ENCODE data around the gene SLC8A3. TPM values are rescaled to one million over a fixed set of nuclear protein-coding genes. Genes with fewer than 3 reads are reported as not detected.

SLC8A3 gene
- total RNA-seq, 1 donor from 2014 or later = 0.05 TPM

DNA sequence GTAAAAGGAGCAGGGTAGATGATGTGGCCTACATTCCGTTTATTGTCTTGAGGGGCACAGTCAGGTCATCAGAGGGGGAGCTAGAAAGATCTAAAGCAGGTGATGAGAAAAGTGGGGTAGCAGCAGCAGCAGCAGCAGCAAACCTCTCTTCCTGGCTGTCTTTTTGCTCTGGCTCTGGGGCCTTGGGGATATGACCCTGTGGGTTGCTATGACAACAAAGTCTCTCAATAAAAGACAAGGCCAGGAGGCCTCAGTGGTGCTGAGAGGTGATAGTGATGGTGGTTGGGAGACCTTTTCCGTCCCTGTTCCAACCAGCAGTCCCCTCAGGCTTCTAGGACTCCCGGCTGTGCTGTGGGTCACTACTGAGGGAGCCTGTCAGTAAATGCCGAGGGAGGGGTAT, 138.6 kb downstream of the SLC8A3 start:
- Histone ChIP-seq H3K27me3 (ENCODE audit: low read depth) (peaks cover 70% of the 10 kb centered on the region), H3K4me1 (no peaks in the 10 kb centered on the region), H3K9me3 (replicated peaks) (no peaks in the 10 kb centered on the region), H3K4me3 (no peak overlapping the region), H3K27ac (replicated peaks) (no peak overlapping the region), H3K36me3 (no peaks in the 10 kb centered on the region)
- no peak for DNase-seq
- intact Hi-C loops (cut with micrococcal nuclease) = no loop called here
- TF ChIP-seq, protein P1, sequence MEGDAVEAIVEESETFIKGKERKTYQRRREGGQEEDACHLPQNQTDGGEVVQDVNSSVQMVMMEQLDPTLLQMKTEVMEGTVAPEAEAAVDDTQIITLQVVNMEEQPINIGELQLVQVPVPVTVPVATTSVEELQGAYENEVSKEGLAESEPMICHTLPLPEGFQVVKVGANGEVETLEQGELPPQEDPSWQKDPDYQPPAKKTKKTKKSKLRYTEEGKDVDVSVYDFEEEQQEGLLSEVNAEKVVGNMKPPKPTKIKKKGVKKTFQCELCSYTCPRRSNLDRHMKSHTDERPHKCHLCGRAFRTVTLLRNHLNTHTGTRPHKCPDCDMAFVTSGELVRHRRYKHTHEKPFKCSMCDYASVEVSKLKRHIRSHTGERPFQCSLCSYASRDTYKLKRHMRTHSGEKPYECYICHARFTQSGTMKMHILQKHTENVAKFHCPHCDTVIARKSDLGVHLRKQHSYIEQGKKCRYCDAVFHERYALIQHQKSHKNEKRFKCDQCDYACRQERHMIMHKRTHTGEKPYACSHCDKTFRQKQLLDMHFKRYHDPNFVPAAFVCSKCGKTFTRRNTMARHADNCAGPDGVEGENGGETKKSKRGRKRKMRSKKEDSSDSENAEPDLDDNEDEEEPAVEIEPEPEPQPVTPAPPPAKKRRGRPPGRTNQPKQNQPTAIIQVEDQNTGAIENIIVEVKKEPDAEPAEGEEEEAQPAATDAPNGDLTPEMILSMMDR (IDR thresholded peaks at IDR 0.05; ENCODE audit: borderline replicate concordance) = no peak

DNA sequence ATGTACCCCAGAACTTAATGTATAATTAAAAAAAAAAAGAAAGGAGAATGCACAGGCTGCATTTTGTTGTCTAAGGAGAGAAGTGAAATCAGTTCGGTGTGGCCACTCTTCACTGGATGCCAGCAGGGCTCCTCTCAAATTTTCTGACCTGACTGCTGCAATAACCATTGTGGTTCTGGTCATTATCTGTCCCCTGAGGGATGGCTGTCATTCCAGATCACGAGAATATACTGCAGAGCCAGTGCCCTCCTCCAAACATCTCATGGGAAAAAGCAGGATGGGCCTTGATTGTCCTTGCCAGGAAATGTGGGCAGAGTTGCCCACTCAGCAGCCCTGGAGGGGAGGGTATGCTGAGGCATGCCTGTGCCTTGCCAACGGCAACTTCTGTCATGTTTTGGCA, 139.1 kb downstream of the SLC8A3 start:
- no peaks in the 10 kb centered on the region for H3K9me3 ChIP-seq (replicated peaks)
- H3K4me1 ChIP-seq = no peaks in the 10 kb centered on the region
- no peaks in the 10 kb centered on the region for H3K36me3 ChIP-seq
- intact Hi-C loops (cut with micrococcal nuclease) = no loop called here
- no peak for DNase-seq
- TF ChIP-seq, protein P1 (IDR thresholded peaks at IDR 0.05; ENCODE audit: borderline replicate concordance) = no peak
- no peak overlapping the region for H3K4me3 ChIP-seq
- no peak overlapping the region for H3K27ac ChIP-seq (replicated peaks)
- peaks cover 70% of the 10 kb centered on the region for H3K27me3 ChIP-seq (ENCODE audit: low read depth)

DNA sequence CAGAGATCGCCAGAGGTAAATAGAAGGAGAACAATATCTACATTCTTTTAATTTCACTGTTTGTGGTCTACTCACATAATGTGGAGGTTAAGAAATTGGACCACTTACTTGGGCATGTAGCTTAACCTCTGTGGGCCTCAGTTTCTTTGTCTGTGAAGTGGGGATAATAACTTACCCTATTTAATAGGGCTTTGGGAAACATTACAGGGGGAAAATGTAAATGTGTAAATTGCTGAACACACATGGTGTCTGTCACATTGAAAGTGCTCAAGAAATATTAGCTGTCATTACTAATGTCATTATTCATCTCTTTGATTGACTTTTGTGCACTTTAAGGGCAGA, 140.5 kb downstream of the SLC8A3 start:
- intact Hi-C loops (cut with micrococcal nuclease) = no loop called here

DNA sequence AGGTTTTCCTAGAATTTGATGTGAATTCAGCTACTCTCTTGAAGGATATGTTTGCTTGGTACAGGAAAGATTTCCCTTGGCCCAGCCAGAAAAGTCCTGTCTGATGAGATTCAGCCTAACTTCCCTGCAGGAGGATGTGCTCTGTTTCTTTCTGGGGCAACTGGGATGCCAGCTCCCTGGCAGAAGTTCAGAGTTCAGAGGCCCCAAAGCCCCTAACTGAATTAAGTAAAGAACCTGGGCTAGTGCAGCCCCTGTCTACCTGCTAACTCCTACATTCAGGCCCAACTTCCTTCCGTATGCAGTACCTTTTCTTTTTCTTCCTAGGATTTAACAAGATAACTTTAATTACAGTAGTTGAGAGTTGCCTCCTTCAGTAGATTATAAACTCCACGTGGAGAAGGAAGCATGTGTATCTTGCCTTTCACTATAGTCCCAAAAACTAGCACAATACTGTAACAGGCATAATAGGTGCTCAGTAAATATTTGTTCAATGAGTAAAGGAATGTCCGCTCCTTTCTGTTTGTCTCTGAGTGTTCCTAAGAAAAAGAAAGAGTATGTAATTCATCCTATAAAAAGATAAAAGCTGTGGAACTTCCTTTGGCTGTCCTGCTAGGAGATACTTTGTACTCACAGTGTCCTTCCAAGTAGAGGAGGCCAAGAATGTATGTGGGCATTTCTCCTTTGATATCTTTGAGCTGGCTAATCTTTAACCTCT, 141.0 kb downstream of the SLC8A3 start:
- Histone ChIP-seq H3K27me3 (ENCODE audit: low read depth) (peaks cover 80% of the 10 kb centered on the region), H3K9me3 (replicated peaks) (no peaks in the 10 kb centered on the region), H3K4me1 (no peaks in the 10 kb centered on the region), H3K36me3 (no peaks in the 10 kb centered on the region), H3K27ac (replicated peaks) (no peak overlapping the region), H3K4me3 (no peak overlapping the region)
- DNase-seq = no peak
- intact Hi-C loops (cut with micrococcal nuclease) = no loop called here
- TF ChIP-seq, protein P1 (IDR thresholded peaks at IDR 0.05; ENCODE audit: borderline replicate concordance) = no peak

More for the DNA sequence above, 140.5 kb downstream of the SLC8A3 start:
- H3K9me3 ChIP-seq (replicated peaks) = no peaks in the 10 kb centered on the region
- no peak for DNase-seq
- H3K4me3 ChIP-seq = no peak overlapping the region
- peaks cover 75% of the 10 kb centered on the region for H3K27me3 ChIP-seq (ENCODE audit: low read depth)
- no peaks in the 10 kb centered on the region for H3K36me3 ChIP-seq
- TF ChIP-seq, protein P1 (IDR thresholded peaks at IDR 0.05; ENCODE audit: borderline replicate concordance) = no peak
- H3K27ac ChIP-seq (replicated peaks) = no peak overlapping the region
- H3K4me1 ChIP-seq = no peaks in the 10 kb centered on the region

DNA sequence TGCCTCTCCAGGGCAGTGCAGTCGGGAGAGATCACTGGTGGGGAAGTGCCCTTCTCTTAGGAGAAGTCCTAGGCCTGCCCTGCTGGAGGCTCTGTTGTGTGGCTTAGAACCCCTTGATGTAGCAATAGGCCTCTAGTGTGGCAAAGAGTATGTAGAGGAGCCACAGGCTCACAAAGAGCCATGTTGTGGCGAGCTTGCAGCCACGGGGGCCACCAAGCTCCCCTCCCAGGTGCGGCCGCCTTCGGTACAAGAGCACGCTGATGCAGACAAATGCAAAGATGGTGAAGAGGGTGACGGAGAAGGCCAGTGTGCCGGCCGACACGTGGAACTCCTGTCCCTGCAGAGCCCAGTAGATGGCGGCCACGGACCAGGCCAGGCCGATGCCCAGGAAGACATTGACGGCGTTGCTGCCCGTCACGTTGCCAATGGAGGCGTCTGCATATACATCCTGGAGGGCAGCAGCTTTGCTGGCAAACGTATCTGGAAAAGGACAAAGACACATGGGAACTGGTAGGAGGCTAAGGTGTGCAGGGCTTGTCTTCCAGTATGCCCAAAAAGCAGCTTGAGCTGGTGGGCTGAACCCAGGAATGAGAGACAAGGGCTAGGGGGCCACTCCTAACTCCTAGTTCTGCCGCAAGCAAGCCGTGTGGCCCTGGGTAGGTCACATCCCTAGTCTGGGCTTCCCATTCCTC, 142.8 kb downstream of the SLC8A3 start:
- H3K36me3 ChIP-seq = no peaks in the 10 kb centered on the region
- peak; percentile 51 for DNase-seq
- H3K4me1 ChIP-seq = no peaks in the 10 kb centered on the region
- no peaks in the 10 kb centered on the region for H3K9me3 ChIP-seq (replicated peaks)
- intact Hi-C loops (cut with micrococcal nuclease) = no loop called here
- TF ChIP-seq, protein P1 (IDR thresholded peaks at IDR 0.05; ENCODE audit: borderline replicate concordance) = peak; percentile 79
- no peak overlapping the region for H3K27ac ChIP-seq (replicated peaks)
- no peak overlapping the region for H3K4me3 ChIP-seq
- peaks cover 96% of the 10 kb centered on the region for H3K27me3 ChIP-seq (ENCODE audit: low read depth)
